NCI-H524 (cell line): ENCODE measurements around the gene EFNA5.

Experiments
- DNase-seq, 2 experiments: peaks; one replicate each; lab custom pipeline; 2025; lab: John Stamatoyannopoulos, UW

The EFNA5 gene

DNA sequence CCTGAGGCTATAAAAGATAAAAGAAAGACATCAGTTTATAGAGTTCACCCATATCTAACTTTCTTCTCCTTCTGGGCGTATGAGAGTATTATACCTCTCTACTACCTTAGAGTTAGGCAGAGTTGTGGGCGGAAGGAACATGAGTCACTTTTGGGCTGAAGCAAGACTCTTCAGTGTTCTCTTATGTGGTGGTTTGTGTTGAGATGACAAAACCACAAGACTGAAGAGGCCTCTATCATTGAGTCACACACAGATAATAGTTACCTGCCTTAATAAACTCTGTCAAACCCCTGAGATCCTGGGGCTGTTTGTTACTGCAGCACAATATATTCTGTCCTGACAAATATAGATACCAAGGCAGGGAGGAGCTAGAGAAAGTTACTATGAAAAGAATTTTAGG, 184.2 kb downstream of the EFNA5 start:
- no peak for DNase-seq

- no peak for DNase-seq
Measured at GRCh38 chr5:107485184-107485583, 185.6 kb downstream of the EFNA5 start.

- DNase-seq = peak; percentile 90 to 95
Measured at GRCh38 chr5:107484281-107484680, 186.5 kb downstream of the EFNA5 start.

DNA sequence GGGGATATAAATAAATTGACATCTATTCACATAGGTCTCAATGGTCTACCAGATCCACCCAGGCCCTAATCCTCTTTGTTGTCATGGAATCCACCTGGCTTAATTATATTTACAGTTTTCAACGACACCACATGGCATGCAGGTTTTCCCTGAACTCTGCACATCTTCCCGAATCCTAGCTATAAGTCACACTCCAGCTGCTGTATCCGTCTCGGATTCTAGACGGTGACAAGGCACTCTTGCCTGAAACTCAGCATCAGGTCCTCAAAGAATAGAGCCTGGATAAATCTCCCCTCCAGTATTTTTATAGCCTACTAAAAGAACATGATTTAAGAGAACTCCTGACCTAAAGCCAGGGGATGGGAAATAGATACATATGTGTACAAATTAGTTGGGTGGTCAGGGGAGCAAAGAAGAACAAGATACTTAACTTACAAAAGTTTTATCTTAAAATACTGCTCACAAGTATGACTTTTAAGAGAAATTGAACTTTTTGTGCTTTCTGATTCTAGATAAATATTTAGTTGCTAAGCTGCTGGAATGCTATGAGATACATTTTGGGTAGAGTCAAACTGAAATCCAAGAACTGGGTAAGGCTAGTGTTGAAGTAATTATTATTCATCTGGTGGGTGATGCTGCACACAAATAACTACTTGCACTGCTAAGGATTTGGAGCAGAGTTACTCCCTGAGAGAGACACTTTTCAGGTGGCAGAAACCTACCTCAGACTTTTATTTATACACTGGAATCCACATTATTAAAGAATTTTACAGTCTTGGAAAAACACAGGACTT, 187.3 kb downstream of the EFNA5 start:
- peak; percentile 94 to 97 for DNase-seq

DNA sequence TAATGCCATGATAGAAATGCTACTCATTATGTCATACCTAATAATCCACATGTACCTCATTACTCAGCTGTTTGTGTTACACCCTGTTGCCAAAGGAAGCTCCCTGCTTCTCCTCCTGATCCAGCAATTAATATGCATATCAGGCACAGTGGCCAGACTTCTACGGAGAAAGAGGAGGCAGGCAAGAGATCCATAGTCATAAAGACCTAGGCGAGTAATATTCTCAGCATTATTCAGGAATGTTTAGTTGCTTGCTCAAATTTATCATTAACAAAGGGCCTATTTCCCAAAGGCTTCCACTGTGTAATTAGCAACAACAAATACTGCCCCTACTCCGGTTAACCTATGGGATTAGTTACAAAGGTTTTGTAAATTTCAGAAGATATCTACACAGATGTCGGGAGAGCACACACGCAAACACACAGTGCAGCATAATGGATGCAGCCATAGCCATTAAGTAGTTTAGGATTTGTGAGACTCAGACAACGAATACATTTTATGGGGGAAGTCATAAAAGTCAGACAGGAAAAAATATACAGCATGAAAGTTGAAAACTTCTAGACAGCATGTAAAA, 192.6 kb downstream of the EFNA5 start:
- no peak for DNase-seq

DNA sequence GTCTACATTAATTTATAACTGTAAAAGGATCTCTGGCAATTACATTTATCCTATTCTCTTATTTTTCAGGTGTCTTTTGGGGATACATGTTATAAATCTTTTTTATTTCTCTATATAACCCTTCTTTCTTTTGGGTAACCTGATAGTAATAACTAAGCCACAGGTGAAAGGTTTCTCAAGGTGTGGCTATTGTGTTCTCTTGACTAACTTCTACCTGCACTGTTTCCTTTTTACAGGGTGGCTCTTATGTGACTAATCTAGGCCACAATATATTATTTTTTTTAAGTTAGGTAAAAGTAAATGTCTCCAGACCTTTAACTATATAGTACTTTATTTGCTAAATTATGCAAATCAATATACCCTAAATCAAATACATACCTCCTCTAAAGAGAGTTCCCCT, 193.2 kb downstream of the EFNA5 start:
- no peak for DNase-seq

DNA sequence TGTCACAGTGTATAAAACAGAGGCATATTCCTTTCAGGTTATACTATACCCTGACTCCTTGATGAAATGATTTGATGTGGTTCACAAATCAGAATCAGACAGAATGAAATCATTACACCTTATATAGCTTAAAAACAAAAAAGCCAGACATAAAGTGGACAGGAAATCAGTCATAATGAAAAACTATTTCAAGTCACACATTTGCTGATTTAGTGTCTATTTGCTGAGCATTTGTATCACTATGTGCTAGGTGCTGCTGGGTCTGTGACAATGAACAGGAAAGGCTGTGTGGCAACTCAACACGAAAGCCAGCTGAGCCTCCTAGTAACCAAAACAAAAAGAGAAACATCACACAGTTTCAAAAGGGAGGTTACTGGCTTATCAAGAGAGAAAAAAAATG, 194.0 kb downstream of the EFNA5 start:
- no peak for DNase-seq

- DNase-seq = peak in 1 of 2 experiments; percentile 11
Measured at GRCh38 chr5:107474716-107475489, 195.8 kb downstream of the EFNA5 start.

GRCh38 chr5:107474361-107474715, 196.4 kb downstream of the EFNA5 start:
- no peak for DNase-seq

GRCh38 chr5:107472620-107473064, 198.1 kb downstream of the EFNA5 start:
- peak in 1 of 2 experiments; percentile 34 for DNase-seq

DNA sequence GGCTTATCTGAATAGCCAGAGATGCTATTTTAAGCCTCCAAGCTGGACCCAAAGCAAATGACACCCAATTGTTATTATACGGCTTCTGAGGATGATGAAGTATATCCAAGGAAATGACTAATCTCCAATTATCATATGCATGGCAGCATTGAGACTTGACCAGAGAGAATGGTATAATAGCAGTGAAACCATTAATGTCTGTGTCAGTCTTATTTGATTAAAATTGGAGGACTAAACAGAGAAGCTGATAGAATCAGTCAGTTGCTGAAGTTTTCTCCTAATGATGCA, 200.5 kb downstream of the EFNA5 start:
- no peak for DNase-seq

DNA sequence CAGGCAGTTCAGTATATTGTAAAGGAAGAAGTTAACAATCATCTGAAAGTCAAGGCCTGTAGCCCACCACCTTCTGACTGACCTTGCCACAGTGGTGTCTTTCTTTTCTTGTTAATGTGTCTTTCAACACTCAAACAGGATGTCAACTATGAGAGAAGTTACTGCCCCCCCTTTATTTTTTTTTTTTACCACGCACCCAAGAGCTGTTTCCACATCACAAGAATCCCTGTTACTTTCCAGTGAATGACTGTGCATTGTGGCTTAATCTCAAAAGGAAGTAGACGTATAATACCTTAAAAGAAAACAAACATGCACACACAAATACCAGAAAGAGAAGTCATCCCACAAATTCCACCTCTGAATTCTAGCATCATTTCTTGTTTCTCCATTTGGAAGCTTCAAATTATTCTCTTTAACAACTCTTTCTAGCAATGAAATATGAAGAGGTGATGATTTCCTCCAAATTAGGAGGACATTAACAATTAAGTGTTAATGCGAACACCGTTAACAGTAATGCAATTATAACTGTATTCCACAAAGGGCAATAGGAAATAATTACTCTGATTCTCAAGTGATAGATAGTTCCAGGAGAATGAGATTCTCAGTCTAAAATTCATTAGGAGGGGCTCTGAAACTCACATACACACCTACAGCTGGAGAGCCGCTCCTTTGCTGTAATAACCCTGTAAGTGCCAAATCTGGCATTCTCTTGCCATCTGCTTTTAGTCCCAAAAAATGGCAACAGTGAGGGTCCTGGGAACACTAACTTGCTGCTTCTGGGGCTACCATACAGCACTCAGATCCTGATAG, 201.0 kb downstream of the EFNA5 start:
- DNase-seq = peak in 1 of 2 experiments; percentile 32

DNA sequence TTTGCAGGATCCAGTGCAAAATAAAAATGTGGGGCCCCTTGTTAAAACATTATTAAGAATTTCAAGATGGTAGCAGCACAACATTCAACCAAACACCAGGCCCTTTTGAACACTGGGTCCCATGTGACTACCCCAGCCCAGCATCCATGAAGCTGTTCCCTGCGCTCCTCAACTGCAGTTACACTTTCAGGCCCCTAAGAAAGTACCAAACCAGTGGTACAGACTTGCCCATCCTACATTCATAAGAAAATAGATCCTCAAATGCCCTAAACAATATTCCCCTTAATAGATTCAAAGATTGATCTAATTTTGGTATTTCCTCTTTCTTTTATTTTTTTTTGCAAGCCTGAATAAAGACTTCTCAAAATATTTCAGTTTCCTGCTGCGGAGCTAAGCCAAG, 201.7 kb downstream of the EFNA5 start:
- DNase-seq = no peak

GRCh38 chr5:107468276-107468675, 202.5 kb downstream of the EFNA5 start:
- DNase-seq = no peak

GRCh38 chr5:107467137-107467932, 203.4 kb downstream of the EFNA5 start:
- DNase-seq = no peak

DNA sequence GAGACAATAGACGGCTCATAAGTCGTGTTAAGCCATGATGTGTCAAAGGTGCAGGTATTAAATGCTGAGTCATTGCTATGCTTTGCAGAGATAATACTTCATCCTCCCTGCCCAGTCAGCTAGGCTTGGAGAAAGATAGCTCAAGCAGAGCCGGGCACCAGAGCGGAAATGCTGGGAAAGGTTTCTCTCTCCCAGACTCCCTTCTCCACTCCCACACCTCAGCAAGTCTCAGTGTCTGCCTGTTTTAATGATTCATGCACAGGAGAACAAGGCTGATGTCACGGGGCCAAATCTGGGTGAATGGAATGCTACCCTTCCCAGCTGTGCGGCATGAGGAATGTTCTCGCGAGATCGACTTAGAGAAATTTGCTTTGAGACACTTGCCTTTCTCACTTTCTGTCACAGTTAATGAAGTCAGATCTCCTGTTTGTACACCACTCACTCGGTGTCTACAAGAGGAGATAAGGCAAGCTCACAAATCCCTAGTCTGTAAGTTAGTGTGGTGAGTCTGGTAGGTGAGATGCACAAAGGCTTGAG, 204.4 kb downstream of the EFNA5 start:
- DNase-seq = no peak

GRCh38 chr5:107464876-107465275, 205.9 kb downstream of the EFNA5 start:
- no peak for DNase-seq

- DNase-seq = no peak
Measured at GRCh38 chr5:107464416-107464815, 206.3 kb downstream of the EFNA5 start.

GRCh38 chr5:107463731-107464130, 207.0 kb downstream of the EFNA5 start:
- no peak for DNase-seq

DNA sequence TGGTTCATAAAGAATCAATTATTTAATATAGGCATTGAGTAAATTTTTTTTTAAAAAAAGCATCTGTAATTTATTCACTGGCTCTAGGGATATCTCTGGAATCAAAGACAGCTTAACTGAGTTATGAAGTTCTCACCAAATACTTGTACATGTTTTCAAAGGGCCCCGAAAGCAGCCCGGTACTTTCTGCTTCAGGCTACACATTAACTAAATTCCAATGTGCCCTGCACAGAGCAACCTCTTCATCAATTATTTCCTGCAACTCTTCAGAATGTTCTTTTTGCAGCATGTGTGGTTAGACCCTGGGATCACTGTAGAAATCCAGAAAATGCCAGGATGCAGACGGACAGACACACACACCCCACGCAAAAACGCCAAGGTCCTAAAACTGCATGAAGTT, 209.0 kb downstream of the EFNA5 start:
- DNase-seq = no peak

DNA sequence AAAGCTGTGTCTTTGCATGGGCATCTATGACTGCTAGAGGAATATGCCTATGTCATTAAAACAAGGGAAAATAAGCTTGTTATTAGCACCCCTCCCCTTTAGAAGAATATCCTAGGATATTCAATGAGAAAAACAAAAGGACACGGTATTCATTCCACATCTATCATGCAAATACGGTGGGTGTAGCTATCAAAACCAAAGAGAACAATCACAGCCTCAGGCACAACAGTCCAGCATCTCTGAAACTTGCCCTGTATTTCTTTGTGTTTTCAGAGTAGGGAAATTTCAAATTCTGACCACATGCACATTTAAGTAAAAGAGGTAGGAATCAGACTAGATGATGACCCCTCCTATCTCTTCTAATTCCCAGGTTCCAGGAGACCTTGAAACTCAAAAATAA, 209.9 kb downstream of the EFNA5 start:
- DNase-seq = no peak
